ENCODE measurements around the gene CIROP.

DNA sequence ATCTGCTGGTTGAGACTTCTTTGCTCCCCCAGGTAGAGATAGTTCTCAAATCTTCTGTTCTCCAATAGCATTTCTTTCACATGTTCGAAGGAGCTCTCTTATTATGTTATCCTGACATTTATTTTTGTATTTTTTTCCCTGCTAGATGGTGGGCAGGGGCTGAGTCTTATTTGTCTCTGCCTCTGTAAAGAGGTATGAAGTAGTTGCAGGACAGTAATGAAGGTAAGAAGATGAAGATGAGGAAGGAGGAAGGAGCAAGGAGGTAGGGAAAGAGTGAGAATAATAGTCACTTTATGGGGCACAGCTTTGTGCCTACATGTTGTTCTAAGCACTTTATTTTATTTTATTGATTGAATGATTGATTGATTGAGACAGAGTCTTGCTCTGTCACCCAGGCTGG is 5.0 kb upstream of the CIROP start:
- TF ChIP-seq, protein P1, sequence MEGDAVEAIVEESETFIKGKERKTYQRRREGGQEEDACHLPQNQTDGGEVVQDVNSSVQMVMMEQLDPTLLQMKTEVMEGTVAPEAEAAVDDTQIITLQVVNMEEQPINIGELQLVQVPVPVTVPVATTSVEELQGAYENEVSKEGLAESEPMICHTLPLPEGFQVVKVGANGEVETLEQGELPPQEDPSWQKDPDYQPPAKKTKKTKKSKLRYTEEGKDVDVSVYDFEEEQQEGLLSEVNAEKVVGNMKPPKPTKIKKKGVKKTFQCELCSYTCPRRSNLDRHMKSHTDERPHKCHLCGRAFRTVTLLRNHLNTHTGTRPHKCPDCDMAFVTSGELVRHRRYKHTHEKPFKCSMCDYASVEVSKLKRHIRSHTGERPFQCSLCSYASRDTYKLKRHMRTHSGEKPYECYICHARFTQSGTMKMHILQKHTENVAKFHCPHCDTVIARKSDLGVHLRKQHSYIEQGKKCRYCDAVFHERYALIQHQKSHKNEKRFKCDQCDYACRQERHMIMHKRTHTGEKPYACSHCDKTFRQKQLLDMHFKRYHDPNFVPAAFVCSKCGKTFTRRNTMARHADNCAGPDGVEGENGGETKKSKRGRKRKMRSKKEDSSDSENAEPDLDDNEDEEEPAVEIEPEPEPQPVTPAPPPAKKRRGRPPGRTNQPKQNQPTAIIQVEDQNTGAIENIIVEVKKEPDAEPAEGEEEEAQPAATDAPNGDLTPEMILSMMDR (IDR thresholded peaks at IDR 0.05; ENCODE audit: poor library complexity): no peak
- TF ChIP-seq EZH2 (IDR thresholded peaks at IDR 0.05; ENCODE audit: borderline replicate concordance) (no peak), EZH2phosphoT487 (IDR thresholded peaks at IDR 0.05; ENCODE audit: low read depth, severe bottlenecking, unreplicated experiment) (no peak)
